WI38 (cell line): ENCODE results near the gene PSMA4.
"Not testable (repeated sequence)": the region's sequence is repeated elsewhere in the genome, so short reads cannot be mapped to it uniquely, and the experiment has no call there.

Experiments
- H3K4me3 ChIP-seq: 2 replicates; pipeline ENCODE4 v1.5.1; 2011; ENCODE audit warnings: low read depth, mild to moderate bottlenecking, control low read depth, low read length
- TF ChIP-seq, protein P1 (sequence below): IDR thresholded peaks from 2 replicates; pipeline ENCODE4 v1.5.1; 2012; ENCODE audit warnings: low read depth, mild to moderate bottlenecking, control low read depth, low read length

Gene PSMA4

GRCh38 chr15:78540871-78541743 is 863 bp downstream of the PSMA4 start:
- TF ChIP-seq, protein P1, sequence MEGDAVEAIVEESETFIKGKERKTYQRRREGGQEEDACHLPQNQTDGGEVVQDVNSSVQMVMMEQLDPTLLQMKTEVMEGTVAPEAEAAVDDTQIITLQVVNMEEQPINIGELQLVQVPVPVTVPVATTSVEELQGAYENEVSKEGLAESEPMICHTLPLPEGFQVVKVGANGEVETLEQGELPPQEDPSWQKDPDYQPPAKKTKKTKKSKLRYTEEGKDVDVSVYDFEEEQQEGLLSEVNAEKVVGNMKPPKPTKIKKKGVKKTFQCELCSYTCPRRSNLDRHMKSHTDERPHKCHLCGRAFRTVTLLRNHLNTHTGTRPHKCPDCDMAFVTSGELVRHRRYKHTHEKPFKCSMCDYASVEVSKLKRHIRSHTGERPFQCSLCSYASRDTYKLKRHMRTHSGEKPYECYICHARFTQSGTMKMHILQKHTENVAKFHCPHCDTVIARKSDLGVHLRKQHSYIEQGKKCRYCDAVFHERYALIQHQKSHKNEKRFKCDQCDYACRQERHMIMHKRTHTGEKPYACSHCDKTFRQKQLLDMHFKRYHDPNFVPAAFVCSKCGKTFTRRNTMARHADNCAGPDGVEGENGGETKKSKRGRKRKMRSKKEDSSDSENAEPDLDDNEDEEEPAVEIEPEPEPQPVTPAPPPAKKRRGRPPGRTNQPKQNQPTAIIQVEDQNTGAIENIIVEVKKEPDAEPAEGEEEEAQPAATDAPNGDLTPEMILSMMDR: no peak
- peak overlapping the region; percentile 80 for H3K4me3 ChIP-seq

- TF ChIP-seq, protein P1: no peak
- H3K4me3 ChIP-seq: peak overlapping the region; percentile 80
Measured at GRCh38 chr15:78541744-78542034, 1.4 kb downstream of the PSMA4 start.

- TF ChIP-seq, protein P1: no peak
- no peak overlapping the region for H3K4me3 ChIP-seq
Measured at GRCh38 chr15:78542647-78543046, 2.4 kb downstream of the PSMA4 start.

GRCh38 chr15:78550194-78550593 is 9.9 kb downstream of the PSMA4 start:
- H3K4me3 ChIP-seq: no peak overlapping the region
- TF ChIP-seq, protein P1: no peak

DNA sequence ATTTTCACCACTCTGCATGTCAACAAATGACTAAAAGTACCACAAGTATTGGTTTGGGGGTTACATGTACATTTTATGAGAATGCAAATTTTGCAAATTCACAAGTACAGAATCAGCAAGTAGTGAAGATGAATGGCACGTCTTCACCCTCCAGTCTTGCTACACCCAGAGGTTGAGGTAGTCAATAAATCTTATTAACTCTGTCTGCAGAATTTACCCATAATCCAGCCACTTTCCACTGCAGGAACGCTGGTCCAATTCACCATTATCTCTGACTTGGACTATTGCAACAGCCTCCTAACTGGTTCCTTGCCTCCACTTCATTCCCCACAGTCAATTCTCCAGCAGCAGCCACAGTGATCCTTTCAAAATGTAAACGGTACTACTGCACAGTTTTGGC is 10.6 kb downstream of the PSMA4 start:
- H3K4me3 ChIP-seq: no peak overlapping the region
- TF ChIP-seq, protein P1: no peak

DNA sequence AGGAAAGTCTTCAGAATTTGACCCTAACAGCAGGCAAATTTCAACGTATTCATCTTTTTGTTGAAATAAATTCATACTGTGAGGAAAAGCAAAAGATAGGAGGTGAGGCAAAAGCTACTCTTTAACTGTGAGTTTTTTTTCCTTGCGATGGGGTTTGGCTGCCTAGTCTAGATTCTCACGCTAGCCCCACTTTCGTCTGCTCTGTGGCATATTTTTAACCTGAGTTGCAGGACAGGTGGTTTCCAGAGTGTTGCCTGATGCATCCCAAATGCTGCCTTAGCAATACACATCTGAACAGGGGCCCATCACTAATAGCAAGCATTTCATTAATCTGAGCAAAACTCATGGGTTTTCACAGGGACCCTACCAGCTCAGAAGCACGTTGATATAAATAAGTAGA is 11.7 kb downstream of the PSMA4 start:
- no peak overlapping the region for H3K4me3 ChIP-seq
- TF ChIP-seq, protein P1: no peak

DNA sequence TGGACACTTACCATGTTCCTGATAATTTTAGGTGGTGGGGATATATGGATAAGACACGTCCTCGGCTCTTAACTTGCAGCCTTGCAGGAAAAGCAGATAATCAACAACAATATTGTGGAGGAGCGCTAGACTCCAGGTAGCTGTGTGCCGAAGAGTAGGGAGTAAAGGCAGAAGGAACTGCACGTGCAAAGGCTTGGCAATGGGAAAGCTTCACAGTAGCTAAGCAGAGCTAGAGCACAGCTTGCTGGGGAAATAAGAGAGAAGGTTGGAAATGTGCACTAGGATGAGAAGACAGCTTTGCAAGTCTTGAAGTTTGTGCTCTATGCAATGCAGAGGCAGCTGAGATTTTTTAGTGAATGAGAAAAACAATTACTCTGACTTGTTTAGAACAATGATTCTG is 12.4 kb downstream of the PSMA4 start:
- TF ChIP-seq, protein P1: no peak
- no peak overlapping the region for H3K4me3 ChIP-seq

DNA sequence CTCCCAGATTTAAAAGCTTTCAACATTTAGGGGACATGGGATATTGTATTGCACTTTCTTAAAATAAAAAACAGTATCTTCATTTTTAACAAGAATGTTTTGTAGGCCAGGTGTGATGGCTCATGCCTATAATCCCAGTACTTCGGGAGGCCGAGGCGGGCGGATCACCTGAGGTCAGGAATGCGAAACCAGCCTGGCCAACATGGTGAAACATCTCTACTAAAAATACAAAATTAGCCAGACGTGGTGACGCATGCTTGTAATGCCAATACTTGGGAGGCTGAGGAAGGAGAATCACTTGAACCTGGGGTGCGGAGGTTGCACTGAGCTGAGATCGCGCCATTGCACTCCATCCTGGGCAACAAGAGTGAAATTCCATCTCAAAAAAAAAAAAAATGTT is 20.0 kb downstream of the PSMA4 start:
- not testable (repeated sequence) for H3K4me3 ChIP-seq
